Measurements from ENCODE around the gene ITFG2. TPM values are rescaled to one million over a fixed set of nuclear protein-coding genes. Genes with fewer than 3 reads are reported as not detected.
"Not testable (repeated sequence)": the region's sequence is repeated elsewhere in the genome, so short reads cannot be mapped to it uniquely, and the experiment has no call there.

ITFG2 gene
- total and polyA plus RNA-seq, 5 donors from 2014 or later: 38.8 to 80.0 (median 47.6) TPM

DNA sequence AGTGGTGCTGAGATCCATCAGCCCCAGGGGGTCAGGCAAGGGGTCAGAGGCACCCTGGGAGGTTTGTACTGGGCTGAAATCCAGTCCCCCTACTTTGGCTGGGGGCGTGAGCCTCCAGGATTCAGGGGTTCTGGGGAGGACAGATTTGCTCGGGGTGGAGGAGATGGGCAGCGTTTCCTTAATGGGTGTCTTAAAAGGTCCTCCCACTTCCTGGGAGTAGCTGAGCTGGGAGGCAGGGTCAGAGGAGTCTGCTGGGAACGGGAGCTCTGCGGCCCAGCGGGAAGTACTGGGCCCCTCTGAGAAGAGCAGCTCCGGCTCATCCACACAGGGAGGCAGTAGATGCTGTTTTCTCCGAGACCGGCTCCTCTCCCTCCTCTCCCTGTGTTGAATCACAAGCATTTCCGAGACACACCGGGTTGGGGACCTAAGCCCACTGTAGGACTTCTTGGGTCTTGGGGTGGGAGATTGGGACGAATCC lies 46.5 kb downstream of the ITFG2 start:
- Histone ChIP-seq H3K27me3 (ENCODE audit: control insufficient read depth, insufficient read depth, low read length) (no peaks in the 10 kb centered on the region), H3K4me3 (ENCODE audit: low read depth, low read length) (no peak overlapping the region), H3K36me3 (ENCODE audit: control insufficient read depth, insufficient read depth, low read length) (peaks cover 26% of the 10 kb centered on the region), H3K4me1 (ENCODE audit: control insufficient read depth, insufficient read depth, low read length, poor library complexity, severe bottlenecking) (no peaks in the 10 kb centered on the region), H3K27ac (ENCODE audit: insufficient read depth, low read length, poor library complexity, severe bottlenecking) (no peak overlapping the region), H3K9me3 (ENCODE audit: control insufficient read depth in 2 of 2, low read length in 2 of 2) (no peaks in the 10 kb centered on the region)
- no peak overlapping the region for H3K27ac Mint-ChIP-seq
- peaks cover 0 to 2% (median 0%) of the 10 kb centered on the region in 4 donors for H3K4me1 Mint-ChIP-seq
- ATAC-seq (ENCODE audit: low read depth in 2 of 2): no peak
- H3K36me3 Mint-ChIP-seq: peaks cover 21% of the 10 kb centered on the region
- no peaks in the 10 kb centered on the region for H3K9me3 Mint-ChIP-seq
- DNase-seq: no peak
- H3K4me3 Mint-ChIP-seq: no peak overlapping the region
- no peaks in the 10 kb centered on the region for H3K27me3 Mint-ChIP-seq

DNA sequence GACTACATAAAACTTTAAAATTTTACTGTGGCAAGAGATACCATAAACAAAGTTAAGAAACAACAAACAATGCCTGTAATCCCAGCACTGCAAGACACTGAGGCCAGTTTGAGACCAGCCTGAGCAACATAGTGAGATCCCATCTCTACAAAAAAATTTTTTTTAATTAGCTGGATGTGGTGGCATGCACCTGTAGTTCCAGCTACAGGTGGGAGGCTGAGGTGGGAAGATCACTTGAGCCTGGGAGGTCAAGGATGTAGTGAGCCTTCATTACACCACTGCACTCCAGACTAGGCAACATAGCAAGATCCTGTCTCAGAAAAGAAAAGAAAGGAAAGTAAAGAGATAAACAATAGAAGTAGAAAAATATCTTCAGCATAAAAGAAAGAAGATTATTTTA lies 47.7 kb downstream of the ITFG2 start:
- Mint-ChIP-seq H3K36me3 (peaks cover 23% of the 10 kb centered on the region), H3K27me3 (no peaks in the 10 kb centered on the region), H3K4me1 (peaks cover 0 to 2% (median 0%) of the 10 kb centered on the region in 4 donors), H3K9me3 (no peaks in the 10 kb centered on the region), H3K27ac (no peak overlapping the region), H3K4me3 (no peak overlapping the region)
- Histone ChIP-seq H3K27ac (ENCODE audit: insufficient read depth, low read length, poor library complexity, severe bottlenecking) (no peak overlapping the region), H3K27me3 (ENCODE audit: control insufficient read depth, insufficient read depth, low read length) (no peaks in the 10 kb centered on the region), H3K36me3 (ENCODE audit: control insufficient read depth, insufficient read depth, low read length) (peaks cover 26% of the 10 kb centered on the region), H3K4me3 (ENCODE audit: low read depth, low read length) (no peak overlapping the region), H3K4me1 (ENCODE audit: control insufficient read depth, insufficient read depth, low read length, poor library complexity, severe bottlenecking) (no peaks in the 10 kb centered on the region), H3K9me3 (ENCODE audit: control insufficient read depth in 2 of 2, low read length in 2 of 2) (no peaks in the 10 kb centered on the region)
- DNase-seq (no peak), ATAC-seq (ENCODE audit: low read depth in 2 of 2) (no peak)

DNA sequence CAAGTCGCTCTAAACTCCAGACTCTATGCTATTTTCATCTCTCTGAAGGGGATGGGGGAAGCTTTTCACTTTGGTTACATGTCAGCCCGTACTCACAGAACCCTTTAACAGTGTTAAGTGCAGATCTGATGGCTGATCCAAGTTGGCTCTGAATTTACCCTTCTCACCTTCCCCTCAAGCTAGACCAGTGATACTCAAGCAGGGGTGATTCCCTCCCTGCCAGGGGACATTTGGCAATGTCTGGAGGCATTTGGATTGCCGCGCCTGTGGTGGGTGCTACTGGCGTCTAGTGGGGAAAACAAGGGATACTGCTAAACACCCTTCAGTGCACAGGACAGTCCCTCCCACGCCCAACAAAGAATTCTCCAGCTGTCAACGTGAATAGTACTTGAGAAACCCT lies 50.4 kb downstream of the ITFG2 start:
- no peaks in the 10 kb centered on the region for H3K9me3 ChIP-seq (ENCODE audit: control insufficient read depth in 2 of 2, low read length in 2 of 2)
- Mint-ChIP-seq H3K4me3 (no peak overlapping the region), H3K27me3 (no peaks in the 10 kb centered on the region), H3K27ac (peak overlapping the region in 1 of 3 donors; percentile 1), H3K36me3 (peaks cover 14% of the 10 kb centered on the region), H3K9me3 (no peaks in the 10 kb centered on the region), H3K4me1 (peaks cover 0 to 8% (median 3%) of the 10 kb centered on the region in 4 donors)
- no peaks in the 10 kb centered on the region for H3K27me3 ChIP-seq (ENCODE audit: control insufficient read depth, insufficient read depth, low read length)
- no peak overlapping the region for H3K4me3 ChIP-seq (ENCODE audit: low read depth, low read length)
- no peaks in the 10 kb centered on the region for H3K4me1 ChIP-seq (ENCODE audit: control insufficient read depth, insufficient read depth, low read length, poor library complexity, severe bottlenecking)
- DNase-seq (no peak), ATAC-seq (ENCODE audit: low read depth in 2 of 2) (no peak)
- H3K27ac ChIP-seq (ENCODE audit: insufficient read depth, low read length, poor library complexity, severe bottlenecking): no peak overlapping the region
- H3K36me3 ChIP-seq (ENCODE audit: control insufficient read depth, insufficient read depth, low read length): peaks cover 13% of the 10 kb centered on the region

DNA sequence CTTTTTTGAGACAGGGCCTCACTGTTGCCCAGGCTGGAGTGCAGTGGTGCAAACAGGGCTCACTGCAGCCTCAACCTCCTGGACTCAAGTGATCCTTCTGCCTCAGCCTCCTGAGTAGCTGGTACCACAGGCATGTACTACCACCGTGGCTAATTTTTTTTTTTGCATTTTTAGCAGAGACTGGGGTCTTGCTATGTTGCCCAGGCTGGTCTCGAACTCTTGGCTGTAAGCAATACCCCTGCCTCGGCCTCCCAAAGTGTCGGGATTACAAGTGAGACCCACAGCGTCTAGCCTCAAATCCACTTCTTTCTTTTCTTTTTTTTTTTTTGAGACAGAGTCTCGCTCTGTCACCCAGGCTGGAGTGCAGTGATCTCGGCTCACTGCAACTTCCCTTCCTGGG lies 50.9 kb downstream of the ITFG2 start:
- Mint-ChIP-seq H3K27ac (peak overlapping the region in 1 of 3 donors; percentile 1), H3K4me1 (peaks cover 0 to 13% (median 3%) of the 10 kb centered on the region in 4 donors), H3K36me3 (peaks cover 14% of the 10 kb centered on the region)
- H3K4me3 Mint-ChIP-seq; H3K4me3 ChIP-seq (ENCODE audit: low read depth, low read length); H3K27me3 Mint-ChIP-seq; H3K4me1 ChIP-seq (ENCODE audit: control insufficient read depth, insufficient read depth, low read length, poor library complexity, severe bottlenecking); DNase-seq; H3K27me3 ChIP-seq (ENCODE audit: control insufficient read depth, insufficient read depth, low read length); H3K27ac ChIP-seq (ENCODE audit: insufficient read depth, low read length, poor library complexity, severe bottlenecking); H3K9me3 Mint-ChIP-seq; ATAC-seq (ENCODE audit: low read depth in 2 of 2); H3K9me3 ChIP-seq (ENCODE audit: control insufficient read depth in 2 of 2, low read length in 2 of 2): not testable (repeated sequence)
- peaks cover 12% of the 10 kb centered on the region for H3K36me3 ChIP-seq (ENCODE audit: control insufficient read depth, insufficient read depth, low read length)

- Histone ChIP-seq H3K36me3 (ENCODE audit: control insufficient read depth, insufficient read depth, low read length) (peaks cover 6% of the 10 kb centered on the region), H3K27ac (ENCODE audit: insufficient read depth, low read length, poor library complexity, severe bottlenecking) (no peak overlapping the region), H3K9me3 (ENCODE audit: control insufficient read depth in 2 of 2, low read length in 2 of 2) (no peaks in the 10 kb centered on the region), H3K27me3 (ENCODE audit: control insufficient read depth, insufficient read depth, low read length) (no peaks in the 10 kb centered on the region), H3K4me1 (ENCODE audit: control insufficient read depth, insufficient read depth, low read length, poor library complexity, severe bottlenecking) (peaks cover 9% of the 10 kb centered on the region), H3K4me3 (ENCODE audit: low read depth, low read length) (no peak overlapping the region)
- H3K27ac Mint-ChIP-seq: peak overlapping the region in 1 of 3 donors; percentile 1
- no peaks in the 10 kb centered on the region for H3K9me3 Mint-ChIP-seq
- peaks cover 9% of the 10 kb centered on the region for H3K36me3 Mint-ChIP-seq
- peaks cover 0 to 18% (median 3%) of the 10 kb centered on the region in 4 donors for H3K4me1 Mint-ChIP-seq
- H3K4me3 Mint-ChIP-seq: peak overlapping the region in 1 of 4 donors; percentile 54
- DNase-seq: no peak
- H3K27me3 Mint-ChIP-seq: no peaks in the 10 kb centered on the region
- no peak for ATAC-seq (ENCODE audit: low read depth in 2 of 2)
These were observed 51.7 kb downstream of the ITFG2 start for GRCh38 chr12:2864198-2864597.

- H3K4me3 ChIP-seq (ENCODE audit: low read depth, low read length); H3K27me3 ChIP-seq (ENCODE audit: control insufficient read depth, insufficient read depth, low read length); H3K36me3 ChIP-seq (ENCODE audit: control insufficient read depth, insufficient read depth, low read length); H3K4me1 ChIP-seq (ENCODE audit: control insufficient read depth, insufficient read depth, low read length, poor library complexity, severe bottlenecking); DNase-seq; H3K4me3 Mint-ChIP-seq; H3K36me3 Mint-ChIP-seq; H3K9me3 Mint-ChIP-seq; H3K9me3 ChIP-seq (ENCODE audit: control insufficient read depth in 2 of 2, low read length in 2 of 2); H3K27me3 Mint-ChIP-seq; ATAC-seq (ENCODE audit: low read depth in 2 of 2): not testable (repeated sequence)
- peaks cover 0 to 18% (median 3%) of the 10 kb centered on the region in 4 donors for H3K4me1 Mint-ChIP-seq
- H3K27ac Mint-ChIP-seq: peak overlapping the region in 2 of 3 donors; percentile 46 to 84
- peak overlapping the region; percentile 80 for H3K27ac ChIP-seq (ENCODE audit: insufficient read depth, low read length, poor library complexity, severe bottlenecking)
These were observed 56.6 kb downstream of the ITFG2 start for GRCh38 chr12:2868986-2869632.

Other genes starting within 250 kb of the ITFG2 start
- gene FKBP4, start 17.7 kb upstream of the ITFG2 start, total RNA-seq: 46.6 TPM
- gene FKBP4, start 17.7 kb upstream of the ITFG2 start, polyA plus RNA-seq: 10 to 100 TPM; 22.0 to 29.7 (median 27.4) TPM
- gene NRIP2, start 22.4 kb downstream of the ITFG2 start, total RNA-seq: not detected
- 1 to 10 TPM in 2 of 4 donors, under 1 TPM in 2; 0.77 to 1.2 (median 1.0) TPM for gene NRIP2, start 22.4 kb downstream of the ITFG2 start, polyA plus RNA-seq
- not detected for gene TEX52, start 44.4 kb downstream of the ITFG2 start, total RNA-seq
- gene TEX52, start 44.4 kb downstream of the ITFG2 start, polyA plus RNA-seq: not detected
- 3.8 TPM for gene FOXM1, start 64.5 kb downstream of the ITFG2 start, total RNA-seq
- gene FOXM1, start 64.5 kb downstream of the ITFG2 start, polyA plus RNA-seq: 1 to 10 TPM in 1 of 4 donors, under 1 TPM in 3; 0.44 to 1.7 (median 0.84) TPM
- 29.9 TPM for gene RHNO1, start 64.6 kb downstream of the ITFG2 start, total RNA-seq
- gene RHNO1, start 64.6 kb downstream of the ITFG2 start, polyA plus RNA-seq: 10 to 100 TPM; 70.7 to 76.0 (median 73.6) TPM
- gene TULP3, start 78.2 kb downstream of the ITFG2 start, total RNA-seq: 6.7 TPM
- gene TULP3, start 78.2 kb downstream of the ITFG2 start, polyA plus RNA-seq: 1 to 10 TPM; 2.4 to 7.7 (median 5.5) TPM
- gene TEAD4, start 146.7 kb downstream of the ITFG2 start, total RNA-seq: not detected
- gene TEAD4, start 146.7 kb downstream of the ITFG2 start, polyA plus RNA-seq: not detected